IMR-90 (cell line): ENCODE data around the gene HOXD3.

Experiments used
- BHLHE40 ChIP-seq: fragments of 150-350 bp; IDR thresholded peaks from 2 replicates; pipeline ENCODE4 v1.6.1; 2016; ENCODE audit warnings: mild to moderate bottlenecking, low read depth, low read length
- CEBPB ChIP-seq: IDR thresholded peaks from 2 replicates; pipeline ENCODE4 v1.6.1; 2012; ENCODE audit warnings: low read depth, low read length, improper control_type of control experiment
- MAFK ChIP-seq: IDR thresholded peaks from 2 replicates; pipeline ENCODE4 v1.6.1; 2012; ENCODE audit warnings: low read depth, low read length, improper control_type of control experiment
- MXI1 ChIP-seq: IDR thresholded peaks from 2 replicates; pipeline ENCODE4 v1.6.1; 2012; ENCODE audit warnings: low read depth, mild to moderate bottlenecking, low read length, moderate library complexity, borderline replicate concordance
- POLR2A ChIP-seq: IDR thresholded peaks from 2 replicates; pipeline ENCODE4 v1.6.1; 2012; ENCODE audit warnings: mild to moderate bottlenecking, low read depth, low read length
- RAD21 ChIP-seq: IDR thresholded peaks from 2 replicates; pipeline ENCODE4 v1.6.1; 2012; ENCODE audit warnings: low read length, improper control_type of control experiment
- RCOR1 ChIP-seq: IDR thresholded peaks from 2 replicates; pipeline ENCODE4 v1.6.1; 2012; ENCODE audit warnings: mild to moderate bottlenecking, low read length, improper control_type of control experiment; ENCODE audit not compliant: insufficient replicate concordance
- RFX5 ChIP-seq: IDR thresholded peaks from 2 replicates; pipeline ENCODE4 v1.8.0; 2012; ENCODE audit warnings: low read depth, mild to moderate bottlenecking, low read length, moderate library complexity
- SMC3 ChIP-seq: fragments of 150-350 bp; IDR thresholded peaks from 2 replicates; pipeline ENCODE4 v1.6.1; 2016; ENCODE audit warnings: low read depth, mild to moderate bottlenecking, antibody characterized with exemption, low read length, moderate library complexity
- TF ChIP-seq, protein P1 (sequence below): conservative IDR thresholded peaks from 2 replicates; pipeline ENCODE4 v1.5.1; 2012; ENCODE audit warnings: mild to moderate bottlenecking, low read depth, low read length, improper control_type of control experiment
- TF ChIP-seq, protein P2 (sequence below): fragments of 150-350 bp; IDR thresholded peaks from 2 replicates; pipeline ENCODE4 v1.6.1; 2017; ENCODE audit warnings: mild to moderate bottlenecking, antibody characterized with exemption, low read length, low read depth
- TF ChIP-seq, protein P3 (sequence below): fragments of 150-350 bp; IDR thresholded peaks from 2 replicates; pipeline ENCODE4 v1.6.1; 2016; ENCODE audit warnings: low read depth, mild to moderate bottlenecking, low read length, moderate library complexity, borderline replicate concordance

DNA sequence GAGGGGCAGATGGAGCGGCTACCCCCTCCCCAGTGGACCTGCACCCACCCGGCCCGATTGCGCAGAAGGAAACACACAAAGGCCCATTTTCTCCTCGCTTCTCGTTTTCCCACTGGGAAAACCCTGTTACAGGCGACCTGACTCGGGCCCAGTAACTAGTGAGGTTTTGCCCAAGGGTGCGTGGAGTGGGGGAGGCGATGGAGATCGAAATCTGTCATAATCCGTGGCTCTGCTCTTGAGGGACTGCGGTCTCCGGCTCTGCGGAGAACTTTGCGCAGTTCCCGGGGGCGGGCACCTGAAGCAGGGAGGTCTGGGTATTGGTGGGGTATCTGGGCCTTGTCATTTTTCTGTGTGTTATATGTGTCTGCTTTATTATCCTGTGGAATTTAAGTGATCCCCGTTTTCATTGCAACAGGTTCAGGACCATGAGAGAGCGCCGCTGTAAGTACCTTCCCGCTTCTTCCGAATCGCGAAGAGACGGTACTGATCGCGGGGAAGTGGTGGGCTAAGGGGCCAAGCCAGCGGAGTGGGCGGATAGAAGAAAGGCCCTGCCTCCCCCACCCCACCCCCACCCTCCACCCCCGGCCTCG is 9.8 kb upstream of the HOXD3 start:
- TF ChIP-seq RAD21 (no peak), POLR2A (no peak), MXI1 (no peak), CEBPB (no peak), BHLHE40 (no peak), MAFK (no peak), RFX5 (no peak), RCOR1 (no peak), SMC3 (no peak)
- TF ChIP-seq, protein P1, sequence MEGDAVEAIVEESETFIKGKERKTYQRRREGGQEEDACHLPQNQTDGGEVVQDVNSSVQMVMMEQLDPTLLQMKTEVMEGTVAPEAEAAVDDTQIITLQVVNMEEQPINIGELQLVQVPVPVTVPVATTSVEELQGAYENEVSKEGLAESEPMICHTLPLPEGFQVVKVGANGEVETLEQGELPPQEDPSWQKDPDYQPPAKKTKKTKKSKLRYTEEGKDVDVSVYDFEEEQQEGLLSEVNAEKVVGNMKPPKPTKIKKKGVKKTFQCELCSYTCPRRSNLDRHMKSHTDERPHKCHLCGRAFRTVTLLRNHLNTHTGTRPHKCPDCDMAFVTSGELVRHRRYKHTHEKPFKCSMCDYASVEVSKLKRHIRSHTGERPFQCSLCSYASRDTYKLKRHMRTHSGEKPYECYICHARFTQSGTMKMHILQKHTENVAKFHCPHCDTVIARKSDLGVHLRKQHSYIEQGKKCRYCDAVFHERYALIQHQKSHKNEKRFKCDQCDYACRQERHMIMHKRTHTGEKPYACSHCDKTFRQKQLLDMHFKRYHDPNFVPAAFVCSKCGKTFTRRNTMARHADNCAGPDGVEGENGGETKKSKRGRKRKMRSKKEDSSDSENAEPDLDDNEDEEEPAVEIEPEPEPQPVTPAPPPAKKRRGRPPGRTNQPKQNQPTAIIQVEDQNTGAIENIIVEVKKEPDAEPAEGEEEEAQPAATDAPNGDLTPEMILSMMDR: no peak
- TF ChIP-seq, protein P2, sequence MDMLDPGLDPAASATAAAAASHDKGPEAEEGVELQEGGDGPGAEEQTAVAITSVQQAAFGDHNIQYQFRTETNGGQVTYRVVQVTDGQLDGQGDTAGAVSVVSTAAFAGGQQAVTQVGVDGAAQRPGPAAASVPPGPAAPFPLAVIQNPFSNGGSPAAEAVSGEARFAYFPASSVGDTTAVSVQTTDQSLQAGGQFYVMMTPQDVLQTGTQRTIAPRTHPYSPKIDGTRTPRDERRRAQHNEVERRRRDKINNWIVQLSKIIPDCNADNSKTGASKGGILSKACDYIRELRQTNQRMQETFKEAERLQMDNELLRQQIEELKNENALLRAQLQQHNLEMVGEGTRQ: no peak
- TF ChIP-seq, protein P3, sequence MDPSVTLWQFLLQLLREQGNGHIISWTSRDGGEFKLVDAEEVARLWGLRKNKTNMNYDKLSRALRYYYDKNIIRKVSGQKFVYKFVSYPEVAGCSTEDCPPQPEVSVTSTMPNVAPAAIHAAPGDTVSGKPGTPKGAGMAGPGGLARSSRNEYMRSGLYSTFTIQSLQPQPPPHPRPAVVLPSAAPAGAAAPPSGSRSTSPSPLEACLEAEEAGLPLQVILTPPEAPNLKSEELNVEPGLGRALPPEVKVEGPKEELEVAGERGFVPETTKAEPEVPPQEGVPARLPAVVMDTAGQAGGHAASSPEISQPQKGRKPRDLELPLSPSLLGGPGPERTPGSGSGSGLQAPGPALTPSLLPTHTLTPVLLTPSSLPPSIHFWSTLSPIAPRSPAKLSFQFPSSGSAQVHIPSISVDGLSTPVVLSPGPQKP: no peak
